Transverse colon (tissue), 3 donors: ENCODE results near the gene MAJIN.

ENCODE experiments used
- CTCF ChIP-seq, 5 experiments: fragments of 200-600 bp in 3 of 5; fragments of 450-650 bp in 2 of 5; sonication (generic) in 3 of 5; IDR thresholded peaks; 1 replicate in 2 of 5; 2 replicates in 3 of 5; pipeline ENCODE4 v1.5.1; 2016 to 2017; ENCODE audit warnings: antibody characterized with exemption in 5 of 5, inconsistent platforms in 3 of 5, mild to moderate bottlenecking in 2 of 5, moderate library complexity in 1 of 5
- EP300 ChIP-seq: sonication (generic); formaldehyde crosslinking; IDR thresholded peaks from one replicate; pipeline ENCODE4 v1.6.1; 2017; ENCODE audit warnings: antibody characterized with exemption, low read depth
- POLR2A ChIP-seq: fragments of 450-650 bp; IDR thresholded peaks from one replicate; pipeline ENCODE4 v1.6.1; 2016; ENCODE audit warnings: antibody characterized with exemption, mild to moderate bottlenecking, moderate library complexity

- TF ChIP-seq CTCF (IDR thresholded peaks at IDR 0.05) (no peak), EP300 (no peak), POLR2A (no peak)
These were observed 79.1 kb downstream of the MAJIN start for GRCh38 chr11:64892838-64893193.
